Hypothalamus (tissue), 51 donors: ENCODE results near the gene ZNF486.
"Not testable (repeated sequence)": the region's sequence is repeated elsewhere in the genome, so short reads cannot be mapped to it uniquely, and the experiment has no call there.

Experiments used
- DNase-seq, 51 donors: peaks; one replicate each; lab custom pipeline; 2025; lab: John Stamatoyannopoulos, UW

The ZNF486 gene

DNA sequence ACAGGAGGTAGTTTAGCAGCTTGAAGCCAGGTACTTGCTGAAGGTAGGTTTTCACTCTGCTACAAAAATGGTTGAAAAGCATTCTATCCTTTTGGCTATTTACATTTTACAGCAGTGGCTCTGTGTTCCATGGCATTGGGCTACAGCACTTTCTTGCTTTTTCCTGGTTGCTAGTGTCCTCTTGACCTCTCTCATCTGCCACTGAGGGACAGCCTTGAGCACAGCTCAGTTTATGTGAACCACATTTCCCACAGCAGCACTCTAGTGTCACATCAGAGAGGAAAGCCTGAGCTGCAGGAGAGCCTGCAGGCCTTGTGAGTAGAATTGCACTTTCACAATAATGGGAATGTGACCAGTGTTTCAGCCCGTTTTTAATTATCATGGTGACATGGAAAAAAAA is 54.6 kb downstream of the ZNF486 start:
- not testable (repeated sequence) for DNase-seq

DNA sequence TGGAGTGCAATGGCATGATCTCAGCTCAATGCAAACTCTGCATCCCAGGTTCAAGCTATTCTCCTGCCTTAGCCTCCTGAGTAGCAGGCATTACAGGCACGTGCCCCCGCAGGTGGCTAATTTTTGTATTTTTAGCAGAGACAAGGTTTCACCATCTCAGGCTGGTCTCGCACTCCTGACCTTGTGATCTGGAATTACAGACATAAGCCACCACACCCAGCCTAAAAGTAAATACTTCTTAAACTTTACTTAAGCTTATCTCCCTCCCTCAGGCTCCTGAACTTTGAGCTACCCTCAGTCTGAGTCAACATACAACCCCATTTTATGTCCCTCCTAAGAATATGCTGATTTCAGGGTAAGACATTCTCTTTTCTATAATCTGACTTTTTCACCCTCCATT is 66.1 kb downstream of the ZNF486 start:
- DNase-seq, result no peak

DNA sequence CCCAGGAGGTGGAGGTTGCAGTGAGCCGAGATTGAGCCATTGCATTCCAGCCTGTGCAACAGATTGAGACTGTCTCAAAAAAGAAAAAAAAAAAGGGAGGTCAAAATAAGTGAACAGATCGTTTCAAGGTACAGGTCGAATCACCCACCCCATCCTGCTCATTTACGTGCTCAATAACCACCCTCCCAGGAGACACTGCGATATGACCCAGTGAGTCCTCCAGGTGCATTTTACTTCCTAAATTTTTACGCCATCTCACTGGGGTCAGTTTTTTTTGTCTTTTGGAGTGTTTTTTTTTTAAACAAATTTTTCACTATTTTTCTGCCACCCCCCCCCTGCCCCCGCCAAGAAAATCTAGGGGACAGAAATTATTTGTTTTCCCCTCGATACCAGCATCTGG is 68.1 kb downstream of the ZNF486 start:
- DNase-seq, result no peak

DNA sequence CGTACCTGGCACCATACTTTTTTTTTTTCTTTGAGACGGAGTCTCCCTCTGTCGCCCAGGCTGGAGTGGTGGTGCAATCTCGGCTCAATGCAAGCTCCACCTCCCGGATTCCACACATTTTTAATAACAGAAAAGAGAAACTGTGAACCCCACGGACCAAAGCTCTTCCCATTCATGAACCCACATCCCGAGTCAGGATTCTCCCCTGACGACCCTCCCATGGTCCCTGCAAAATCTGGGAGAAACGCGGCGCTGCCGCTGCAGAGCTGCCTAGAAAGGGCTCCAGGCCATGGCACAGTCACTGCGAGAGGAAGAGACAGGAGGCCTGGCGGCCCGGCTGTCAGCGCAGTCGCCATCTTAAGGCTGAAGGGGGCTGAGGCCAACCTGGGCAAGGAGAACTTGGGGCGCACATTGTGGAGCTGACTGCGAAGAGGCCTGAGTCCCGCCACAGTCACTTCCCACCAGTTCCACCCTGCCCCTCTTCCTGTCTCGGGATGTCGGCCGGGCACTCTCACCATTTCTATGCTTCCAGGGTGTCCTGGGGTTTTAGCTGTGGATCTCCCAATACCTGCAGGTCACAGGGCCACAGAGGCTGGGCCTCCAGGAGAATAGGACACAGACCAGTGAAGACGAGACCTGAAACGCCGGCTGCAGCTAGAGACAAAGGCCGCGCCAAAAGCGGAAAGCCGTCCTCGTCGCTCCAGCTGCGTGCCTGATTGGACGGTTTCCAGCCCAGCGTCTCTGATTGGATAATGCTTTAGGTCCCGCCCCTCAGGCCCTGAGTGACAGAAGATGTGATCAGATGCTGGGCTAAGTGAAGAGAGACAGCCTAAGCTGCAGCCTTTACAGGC is 71.0 kb downstream of the ZNF486 start:
- DNase-seq, result peak; percentile 23 to 95 (median 80)

DNA sequence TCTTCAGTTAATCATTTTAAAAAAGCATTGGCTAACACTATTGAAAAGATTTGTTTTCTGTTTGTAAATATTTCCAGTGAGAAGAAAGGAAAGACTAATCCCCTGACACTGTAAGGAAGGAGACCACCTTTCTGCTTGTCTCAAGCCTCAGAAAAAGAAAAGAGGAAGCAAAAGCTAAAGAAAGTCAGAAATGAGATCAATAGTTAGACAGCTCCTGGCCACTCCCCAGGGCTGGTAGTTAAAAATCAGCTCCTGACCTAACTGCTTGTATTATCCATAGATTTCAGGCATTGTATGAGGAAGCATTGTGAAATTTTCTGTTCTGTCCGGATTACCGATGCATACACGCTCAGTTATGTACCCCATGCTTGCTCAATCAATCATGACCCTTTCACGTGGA is 76.6 kb downstream of the ZNF486 start:
- no peak for DNase-seq

DNA sequence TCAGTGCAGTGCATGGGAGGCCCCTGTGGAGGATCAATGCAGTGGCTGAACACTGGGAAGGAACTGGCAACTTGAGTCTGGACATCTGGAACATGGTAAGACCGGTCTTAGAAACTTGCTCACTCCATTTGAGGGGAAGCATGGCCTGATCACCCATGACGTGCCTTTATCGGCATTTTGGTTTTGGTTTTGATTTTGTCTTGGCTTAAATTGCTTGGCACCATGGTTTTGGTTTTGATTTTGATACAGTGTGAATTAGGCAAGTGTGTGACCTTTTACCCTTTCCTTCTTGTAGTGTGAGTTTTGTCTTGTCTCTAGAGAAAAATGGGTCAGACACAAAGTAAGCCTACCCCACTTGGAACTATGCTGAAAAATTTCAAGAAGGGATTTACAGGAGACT is 77.3 kb downstream of the ZNF486 start:
- DNase-seq, result no peak

DNA sequence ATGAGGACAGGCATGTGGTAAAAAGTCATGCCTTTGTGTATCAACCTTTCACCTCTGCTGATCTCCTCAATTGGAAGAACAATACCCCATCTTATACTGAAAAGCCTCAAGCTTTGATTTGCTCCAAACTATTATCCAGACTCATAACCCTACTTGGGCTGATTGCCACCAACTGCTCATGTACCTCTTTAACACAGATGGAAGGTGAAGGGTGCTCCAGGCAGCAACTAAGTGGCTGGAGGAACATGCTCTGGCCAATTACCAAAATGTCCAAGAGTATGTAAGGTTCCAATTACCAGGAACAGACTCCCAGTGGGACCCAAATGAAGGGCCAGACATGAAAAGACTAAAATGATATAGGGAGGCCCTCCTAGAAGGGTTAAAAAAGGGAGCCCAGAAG is 78.3 kb downstream of the ZNF486 start:
- no peak for DNase-seq

DNA sequence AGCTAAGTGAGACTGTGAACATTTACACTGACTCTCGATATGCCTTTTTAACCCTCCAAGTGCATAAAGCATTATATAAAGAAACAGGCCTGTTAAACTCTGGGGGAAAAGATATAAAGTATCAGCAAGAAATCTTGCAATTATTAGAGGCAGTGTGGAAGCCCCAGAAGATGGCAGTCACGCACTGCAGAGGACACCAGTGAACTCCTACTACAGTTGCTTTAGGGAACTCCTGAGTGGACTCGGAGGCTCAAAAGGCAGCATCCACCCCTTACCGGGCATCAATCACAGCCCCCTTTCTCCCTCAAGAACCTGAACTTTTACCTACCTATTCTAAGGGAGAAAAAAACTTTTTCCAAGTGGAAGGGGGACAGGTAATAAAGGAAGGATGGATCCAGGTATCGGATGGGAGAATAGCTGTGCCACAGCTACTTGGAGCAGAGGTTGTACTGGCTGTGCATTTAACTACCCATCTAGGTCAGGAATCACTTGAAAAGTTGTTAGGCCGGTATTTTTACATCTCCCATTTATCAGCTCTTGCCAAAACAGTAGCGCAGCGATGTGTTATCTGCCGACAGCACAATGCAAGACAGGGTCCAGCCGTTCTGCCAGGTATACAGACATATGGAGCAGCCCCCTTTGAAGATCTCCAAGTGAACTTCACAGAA is 80.1 kb downstream of the ZNF486 start:
- peak in 37 of 51 donors; percentile 2 to 78 (median 20) for DNase-seq

DNA sequence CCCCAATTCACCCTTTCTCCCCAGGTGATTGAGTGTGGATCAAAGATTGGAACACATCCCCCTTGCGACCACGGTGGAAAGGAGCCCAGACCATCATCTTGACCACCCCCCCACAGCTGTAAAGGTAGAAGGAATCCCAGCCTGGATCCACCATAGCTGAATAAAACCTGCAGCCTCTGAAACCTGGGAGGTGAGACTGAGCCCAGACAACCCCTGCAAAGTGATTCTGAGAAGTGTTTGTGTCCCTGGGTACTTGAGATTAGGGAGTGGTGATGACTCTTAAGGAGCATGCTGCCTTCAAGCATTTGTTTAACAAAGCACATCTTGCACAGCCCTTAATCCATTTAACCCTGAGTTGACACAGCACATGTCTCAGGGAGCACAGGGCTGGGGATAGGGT is 81.2 kb downstream of the ZNF486 start:
- not testable (repeated sequence) for DNase-seq
